Measurements from ENCODE around the gene OASL. TPM values are rescaled to one million over a fixed set of nuclear protein-coding genes. Genes with fewer than 3 reads are reported as not detected.

OASL gene
- total and polyA plus RNA-seq, 9 of the 15 experiments (the other 6 are each of a cell fraction or from before 2014, with no cell fraction given): 0.14 TPM; not detected in 8

GRCh38 chr12:121017966-121018491 lies 21.0 kb downstream of the OASL start (continued):
- TF ChIP-seq THRB (CRISPR knock-in tag; conservative IDR thresholded peaks at IDR 0.05) (peak; percentile 84; the same call in 1 of the 2 replicates), ZNF668 (CRISPR knock-in tag; IDR thresholded peaks at IDR 0.05) (peak; percentile 84; the same call in 1 of the 2 replicates), ZNF740 (CRISPR knock-in tag; IDR thresholded peaks at IDR 0.05) (no peak), ZNF740 (tag; IDR thresholded peaks at IDR 0.05) (peak in 1 of 2 experiments; percentile 96; a peak in 2 of 4 replicates), BCOR (IDR thresholded peaks at IDR 0.05) (no peak), ZBTB40 (IDR thresholded peaks at IDR 0.05) (peak; percentile 44; the same call in 1 of the 2 replicates), ZBTB40 (CRISPR knock-in tag; IDR thresholded peaks at IDR 0.05) (no peak), ETV1 (tag; conservative IDR thresholded peaks at IDR 0.05; ENCODE audit: low read depth) (peak; percentile 63), ZNF253 (CRISPR knock-in tag; conservative IDR thresholded peaks at IDR 0.05) (no peak), MAFK (IDR thresholded peaks at IDR 0.05; ENCODE audit: low read length) (no peak), KLF6 (CRISPR knock-in tag; IDR thresholded peaks at IDR 0.05; ENCODE audit: borderline replicate concordance) (peak; percentile 91; the same call in 1 of the 2 replicates), ETS1 (conservative IDR thresholded peaks at IDR 0.05; ENCODE audit: control insufficient read depth, low read depth, low read length) (no peak), MCM3 (IDR thresholded peaks at IDR 0.05) (no peak), MEF2D (tag; conservative IDR thresholded peaks at IDR 0.05; ENCODE audit: low read depth) (peak; percentile 97), ZNF764 (CRISPR knock-in tag; IDR thresholded peaks at IDR 0.05; ENCODE audit: low read depth) (no peak), ZNF76 (CRISPR knock-in tag; IDR thresholded peaks at IDR 0.05; ENCODE audit: borderline replicate concordance) (no peak), ILF3 (IDR thresholded peaks at IDR 0.05; ENCODE audit: borderline replicate concordance) (no peak)
